GM12872 (cell line): Measurements from ENCODE around the gene BCAS3.

Source experiments
- TF ChIP-seq, protein P1 (sequence below): IDR thresholded peaks from 3 replicates; pipeline ENCODE4 v1.5.1; 2011; ENCODE audit warnings: low read depth, mild to moderate bottlenecking, low read length, moderate library complexity; ENCODE audit not compliant: insufficient read depth

BCAS3 gene

DNA sequence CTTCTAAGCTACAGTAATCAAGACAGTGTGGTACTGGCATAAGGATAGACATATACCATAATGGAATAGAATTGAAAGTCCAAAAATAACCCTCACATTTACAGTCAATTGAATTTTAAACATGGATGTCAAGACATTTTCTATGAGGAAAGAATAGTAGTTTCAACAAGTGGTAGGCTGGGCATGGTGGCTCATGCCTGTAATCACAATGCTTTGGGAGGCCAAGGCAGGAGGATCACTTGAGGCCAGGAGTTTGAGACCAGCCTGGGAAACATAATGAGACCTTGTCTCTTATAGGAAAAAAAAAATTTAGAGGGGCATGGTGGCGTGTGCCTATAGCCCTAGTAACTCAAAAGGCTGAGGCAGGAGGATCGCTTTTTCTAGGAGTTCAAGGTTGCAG is 599.2 kb downstream of the BCAS3 start:
- TF ChIP-seq, protein P1, sequence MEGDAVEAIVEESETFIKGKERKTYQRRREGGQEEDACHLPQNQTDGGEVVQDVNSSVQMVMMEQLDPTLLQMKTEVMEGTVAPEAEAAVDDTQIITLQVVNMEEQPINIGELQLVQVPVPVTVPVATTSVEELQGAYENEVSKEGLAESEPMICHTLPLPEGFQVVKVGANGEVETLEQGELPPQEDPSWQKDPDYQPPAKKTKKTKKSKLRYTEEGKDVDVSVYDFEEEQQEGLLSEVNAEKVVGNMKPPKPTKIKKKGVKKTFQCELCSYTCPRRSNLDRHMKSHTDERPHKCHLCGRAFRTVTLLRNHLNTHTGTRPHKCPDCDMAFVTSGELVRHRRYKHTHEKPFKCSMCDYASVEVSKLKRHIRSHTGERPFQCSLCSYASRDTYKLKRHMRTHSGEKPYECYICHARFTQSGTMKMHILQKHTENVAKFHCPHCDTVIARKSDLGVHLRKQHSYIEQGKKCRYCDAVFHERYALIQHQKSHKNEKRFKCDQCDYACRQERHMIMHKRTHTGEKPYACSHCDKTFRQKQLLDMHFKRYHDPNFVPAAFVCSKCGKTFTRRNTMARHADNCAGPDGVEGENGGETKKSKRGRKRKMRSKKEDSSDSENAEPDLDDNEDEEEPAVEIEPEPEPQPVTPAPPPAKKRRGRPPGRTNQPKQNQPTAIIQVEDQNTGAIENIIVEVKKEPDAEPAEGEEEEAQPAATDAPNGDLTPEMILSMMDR = no peak

DNA sequence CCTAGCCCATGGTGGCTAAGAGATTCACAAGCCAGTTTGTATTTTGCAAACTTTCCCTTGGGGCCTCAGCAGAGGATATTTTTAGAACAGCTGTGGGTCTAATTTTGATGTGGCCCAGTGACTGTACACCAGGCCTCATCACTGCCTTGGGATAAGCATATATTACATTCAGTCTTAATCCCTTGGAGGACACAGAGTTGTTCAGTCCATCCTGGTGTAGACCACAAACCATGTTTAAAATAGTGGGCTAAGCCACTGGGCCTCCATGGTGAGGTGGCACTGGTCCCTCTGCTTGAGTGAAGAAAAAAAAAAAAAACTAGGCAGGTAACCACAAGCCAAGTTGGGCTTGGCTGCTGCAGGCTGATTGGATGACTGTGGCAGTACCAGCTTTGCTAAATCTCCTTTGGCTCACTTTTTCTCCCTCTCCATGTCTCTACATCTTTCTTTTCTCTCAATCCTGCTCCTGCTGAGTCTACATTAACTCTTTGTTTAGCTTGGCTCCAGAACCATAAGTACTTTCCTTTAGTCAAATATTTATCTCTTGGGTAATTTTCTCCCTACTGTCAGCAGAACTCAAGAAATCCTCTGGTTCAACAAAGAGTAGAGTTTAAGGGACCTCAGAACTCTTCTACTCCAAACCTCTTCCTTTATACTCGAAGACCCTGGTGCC is 602.0 kb downstream of the BCAS3 start:
- TF ChIP-seq, protein P1 = no peak

DNA sequence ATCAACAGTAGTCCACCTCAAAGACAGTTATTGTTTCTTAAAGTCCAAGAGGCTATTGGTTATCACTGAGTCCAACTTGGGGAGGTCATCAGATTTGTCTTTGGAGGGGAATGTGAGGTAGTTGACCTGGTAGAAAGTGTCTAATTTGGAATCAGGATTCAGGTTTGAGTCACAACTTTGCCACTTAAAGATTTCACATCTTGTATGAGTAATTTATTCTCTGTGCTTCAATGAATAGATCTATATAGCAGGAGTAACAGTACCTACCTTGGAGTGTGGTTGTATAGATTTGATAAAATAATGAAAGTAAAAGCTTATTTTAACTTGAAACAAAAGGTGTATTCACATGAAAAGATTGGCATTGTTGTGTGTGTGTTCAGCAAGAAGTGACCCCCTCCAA is 602.7 kb downstream of the BCAS3 start:
- TF ChIP-seq, protein P1 = no peak

DNA sequence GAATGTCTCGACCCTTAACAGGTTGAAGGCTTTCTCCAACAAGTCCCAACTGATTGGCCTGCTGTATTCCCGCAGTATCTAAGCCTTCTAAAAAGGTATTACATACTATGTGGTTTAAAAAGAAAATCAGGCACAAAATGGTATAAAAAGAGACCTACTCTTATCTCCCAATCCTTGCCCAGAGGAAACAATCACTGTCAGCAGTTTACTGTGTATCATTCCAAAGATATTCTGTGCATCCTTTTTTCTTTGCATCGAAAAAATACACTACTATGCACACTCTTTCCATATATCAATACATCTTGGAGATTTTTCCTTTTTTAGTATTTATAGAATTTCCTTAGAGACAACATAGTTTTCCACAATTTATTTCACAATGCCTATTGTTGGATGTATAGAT is 603.2 kb downstream of the BCAS3 start:
- TF ChIP-seq, protein P1 = no peak

DNA sequence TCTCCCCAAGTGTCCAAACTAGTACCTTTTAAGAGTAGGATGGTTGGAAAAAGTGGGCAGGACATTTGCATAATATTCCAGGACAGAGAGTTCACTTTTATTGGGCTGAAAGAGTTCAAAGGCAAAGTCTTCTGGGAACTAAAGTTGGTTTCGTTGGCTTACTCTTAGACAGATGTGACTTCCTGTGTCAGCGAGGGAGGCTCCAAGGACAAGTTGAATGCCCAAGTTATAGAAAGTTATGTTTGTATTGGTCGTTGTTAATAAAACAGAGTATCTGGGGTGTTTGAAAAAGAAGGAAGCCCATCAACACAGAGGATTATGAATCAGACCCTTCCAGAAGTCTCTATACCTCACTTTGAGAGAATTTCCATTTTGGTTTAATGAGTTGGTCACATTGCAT is 604.7 kb downstream of the BCAS3 start:
- TF ChIP-seq, protein P1 = no peak

DNA sequence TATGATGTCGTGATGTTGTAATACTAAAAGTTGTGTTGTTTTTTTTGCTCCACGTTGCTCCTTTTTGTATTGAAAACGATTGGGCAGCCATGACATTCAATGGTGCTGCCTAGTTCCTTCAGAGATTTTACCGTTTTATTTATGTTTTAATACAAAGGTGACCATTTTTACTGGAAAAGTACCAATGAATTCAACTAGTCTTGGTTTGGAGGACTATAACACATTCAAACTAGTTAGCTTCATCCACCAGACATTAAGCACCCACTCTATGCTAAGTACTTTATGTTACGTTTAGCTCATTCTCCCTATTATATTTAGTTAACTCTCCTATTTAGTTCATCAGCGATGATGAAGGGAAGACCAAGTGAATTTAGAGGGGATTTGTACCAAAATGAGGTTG is 605.4 kb downstream of the BCAS3 start:
- TF ChIP-seq, protein P1 = no peak

DNA sequence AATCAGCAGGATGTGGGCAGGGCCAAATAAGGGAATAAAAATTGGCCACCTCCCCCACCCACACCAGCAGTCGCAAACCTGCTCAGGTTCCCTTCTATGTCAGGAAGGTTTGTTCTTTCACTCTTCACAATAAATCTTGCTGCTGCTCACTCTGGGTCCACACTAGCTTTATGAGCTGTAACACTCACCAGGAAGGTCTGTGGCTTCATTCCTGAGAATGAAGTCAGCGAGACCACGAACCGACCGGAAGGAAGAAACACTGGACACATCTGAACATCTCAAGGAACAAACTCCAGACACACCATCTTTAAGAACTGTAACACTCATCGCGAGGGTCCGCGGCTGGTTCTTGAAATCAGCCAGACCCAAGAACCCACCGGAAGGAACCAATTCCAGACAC is 606.5 kb downstream of the BCAS3 start:
- TF ChIP-seq, protein P1 = no peak
